ENCODE results near the gene WNT6. TPM values are rescaled to one million over a fixed set of nuclear protein-coding genes. Genes with fewer than 3 reads are reported as not detected.
A peak's percentile ranks its signal among the peaks of the same experiment; 100 is the strongest.

The WNT6 gene
- total RNA-seq, 6 experiments from 2014 or later = not detected

DNA sequence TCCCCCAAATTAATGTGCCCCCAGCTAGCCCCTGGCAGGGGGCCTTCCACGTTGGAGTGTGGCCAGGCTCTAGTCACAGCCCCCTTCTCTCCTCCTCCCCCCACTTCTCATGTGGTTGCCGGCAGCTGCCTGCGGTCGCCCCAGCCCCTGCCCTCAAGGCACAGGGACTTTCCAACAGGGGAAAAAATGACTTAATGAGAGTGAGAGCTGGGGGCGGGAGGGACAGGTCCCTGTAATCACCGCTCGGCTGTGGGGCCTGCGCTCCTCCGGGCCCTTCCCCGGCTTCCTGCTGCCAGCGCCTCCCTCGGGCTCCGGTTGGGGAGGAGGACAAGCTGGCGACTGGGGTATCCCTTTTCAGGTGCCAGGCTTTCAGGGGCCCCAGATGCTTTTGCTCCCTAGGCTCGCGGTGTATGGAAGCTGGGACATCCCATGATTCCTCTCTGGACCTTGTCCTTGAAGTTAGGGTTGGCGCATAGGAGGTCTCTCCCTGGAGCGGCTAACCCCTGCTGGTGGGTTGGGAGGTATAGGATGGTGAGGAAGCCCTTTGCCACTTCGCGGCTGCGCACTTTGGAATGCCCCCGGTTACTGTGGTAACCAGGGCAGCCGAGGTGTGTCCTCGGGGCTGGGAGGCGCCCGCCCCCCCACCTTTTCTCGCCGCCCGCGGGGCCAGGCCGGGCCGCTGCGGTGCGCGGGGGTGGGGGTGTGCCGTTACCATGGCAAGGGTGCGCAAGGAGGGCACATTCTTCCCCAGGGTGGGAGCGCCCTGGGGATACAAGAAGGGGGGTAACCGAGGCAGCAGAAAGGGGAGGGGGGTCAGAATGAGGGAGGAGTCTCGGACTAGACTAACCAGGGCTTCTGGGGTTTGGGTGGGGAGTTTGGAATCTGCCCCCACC, 37.1 kb downstream of the WNT6 start:
- DNase-seq = no peak
- TF ChIP-seq, protein P1, sequence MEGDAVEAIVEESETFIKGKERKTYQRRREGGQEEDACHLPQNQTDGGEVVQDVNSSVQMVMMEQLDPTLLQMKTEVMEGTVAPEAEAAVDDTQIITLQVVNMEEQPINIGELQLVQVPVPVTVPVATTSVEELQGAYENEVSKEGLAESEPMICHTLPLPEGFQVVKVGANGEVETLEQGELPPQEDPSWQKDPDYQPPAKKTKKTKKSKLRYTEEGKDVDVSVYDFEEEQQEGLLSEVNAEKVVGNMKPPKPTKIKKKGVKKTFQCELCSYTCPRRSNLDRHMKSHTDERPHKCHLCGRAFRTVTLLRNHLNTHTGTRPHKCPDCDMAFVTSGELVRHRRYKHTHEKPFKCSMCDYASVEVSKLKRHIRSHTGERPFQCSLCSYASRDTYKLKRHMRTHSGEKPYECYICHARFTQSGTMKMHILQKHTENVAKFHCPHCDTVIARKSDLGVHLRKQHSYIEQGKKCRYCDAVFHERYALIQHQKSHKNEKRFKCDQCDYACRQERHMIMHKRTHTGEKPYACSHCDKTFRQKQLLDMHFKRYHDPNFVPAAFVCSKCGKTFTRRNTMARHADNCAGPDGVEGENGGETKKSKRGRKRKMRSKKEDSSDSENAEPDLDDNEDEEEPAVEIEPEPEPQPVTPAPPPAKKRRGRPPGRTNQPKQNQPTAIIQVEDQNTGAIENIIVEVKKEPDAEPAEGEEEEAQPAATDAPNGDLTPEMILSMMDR (IDR thresholded peaks at IDR 0.05) = no peak
- Mint-ChIP-seq H3K4me3 (no peak overlapping the region), H3K36me3 (ENCODE audit: low read depth) (no peaks in the 10 kb centered on the region), H3K4me1 (ENCODE audit: low read depth) (peaks cover 7% of the 10 kb centered on the region; the same call in 1 of the 2 replicates), H3K27ac (no peak overlapping the region), H3K27me3 (ENCODE audit: insufficient read depth) (peaks cover 45% of the 10 kb centered on the region), H3K9me3 (no peaks in the 10 kb centered on the region)

DNA sequence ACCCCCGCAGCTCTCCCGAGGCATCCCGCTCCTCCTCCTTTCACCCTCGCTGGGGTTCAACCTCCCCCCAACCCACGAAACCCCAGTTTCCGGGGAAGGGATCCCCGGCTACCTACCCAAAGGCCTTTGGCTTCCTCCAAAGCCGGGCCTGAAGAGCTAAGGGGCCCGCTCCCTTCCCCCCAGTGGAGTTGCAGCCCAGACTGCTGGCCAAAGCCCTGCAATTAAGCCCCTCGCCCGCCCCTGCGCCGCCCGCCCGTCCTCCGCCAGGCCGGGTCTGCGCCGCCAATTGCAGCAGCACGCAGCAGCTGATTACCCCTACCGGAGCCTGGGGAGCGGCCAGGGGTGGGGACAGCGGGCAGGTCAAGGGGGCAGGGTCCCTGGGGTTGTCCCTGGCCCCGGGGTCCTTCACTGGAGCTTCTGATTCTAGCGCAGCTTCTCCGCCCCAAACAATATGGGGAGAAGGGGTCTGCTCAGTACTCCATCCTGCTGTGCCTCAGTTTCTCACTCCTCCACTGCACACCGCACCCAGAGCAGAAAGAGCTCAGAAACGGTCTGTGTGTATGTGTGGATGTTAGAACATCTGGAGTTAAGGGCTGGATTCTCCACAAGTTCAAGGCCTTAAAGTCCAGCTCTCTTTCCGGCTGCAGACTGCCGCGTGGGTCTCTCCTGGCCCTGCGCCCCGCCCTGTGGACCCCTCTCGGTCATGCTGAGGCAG, 37.9 kb downstream of the WNT6 start:
- Mint-ChIP-seq H3K36me3 (ENCODE audit: low read depth) (no peaks in the 10 kb centered on the region), H3K9me3 (no peaks in the 10 kb centered on the region), H3K4me1 (ENCODE audit: low read depth) (peaks cover 7% of the 10 kb centered on the region; the same call in 1 of the 2 replicates), H3K4me3 (no peak overlapping the region), H3K27me3 (ENCODE audit: insufficient read depth) (peaks cover 45% of the 10 kb centered on the region), H3K27ac (no peak overlapping the region)
- TF ChIP-seq, protein P1 (IDR thresholded peaks at IDR 0.05) = no peak
- DNase-seq = no peak

DNA sequence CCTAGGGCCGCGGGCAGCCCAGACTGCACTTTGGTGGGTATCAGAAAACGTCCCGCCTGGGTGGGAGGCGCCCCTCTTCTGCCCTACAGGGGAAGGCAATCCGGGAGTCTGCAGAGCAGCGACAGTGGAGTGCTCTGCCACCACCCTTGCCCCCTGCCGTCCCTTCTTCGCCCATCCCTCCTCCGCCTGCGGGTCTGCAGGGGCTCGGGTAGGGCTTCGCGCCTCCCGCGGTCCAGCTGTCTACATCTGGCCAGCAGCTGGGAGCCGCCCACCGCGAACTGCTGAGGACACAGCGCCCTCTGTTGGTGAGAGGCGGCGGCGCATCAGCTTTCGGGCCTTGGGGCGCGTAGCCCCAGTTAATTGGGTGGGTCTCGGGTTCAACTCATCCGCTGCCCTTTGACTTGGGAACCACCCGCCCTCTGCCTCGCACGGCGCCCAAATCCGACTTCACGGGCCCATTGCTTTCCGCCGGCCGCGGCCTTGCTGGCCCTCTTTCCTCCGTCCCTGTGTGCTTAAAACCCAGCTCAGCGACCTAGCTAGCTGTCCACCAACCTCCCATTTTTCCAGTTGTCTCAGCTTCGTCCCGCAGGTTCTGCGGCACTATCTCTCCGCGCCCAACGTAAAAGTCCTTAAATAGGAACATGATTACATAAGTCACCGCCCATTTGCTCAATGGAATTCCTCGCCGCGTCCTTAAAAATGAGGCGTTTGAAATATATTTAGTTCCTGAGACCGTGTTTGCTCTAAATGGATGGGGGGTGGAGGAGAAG, 38.7 kb downstream of the WNT6 start:
- no peak for DNase-seq
- TF ChIP-seq, protein P1 (IDR thresholded peaks at IDR 0.05) = peak; percentile 99
- Mint-ChIP-seq H3K27me3 (ENCODE audit: insufficient read depth) (peaks cover 46% of the 10 kb centered on the region), H3K36me3 (ENCODE audit: low read depth) (no peaks in the 10 kb centered on the region), H3K4me1 (ENCODE audit: low read depth) (peaks cover 7% of the 10 kb centered on the region; the same call in 1 of the 2 replicates), H3K9me3 (no peaks in the 10 kb centered on the region), H3K4me3 (peak overlapping the region; percentile 7; the same call in 1 of the 2 replicates), H3K27ac (no peak overlapping the region)

DNA sequence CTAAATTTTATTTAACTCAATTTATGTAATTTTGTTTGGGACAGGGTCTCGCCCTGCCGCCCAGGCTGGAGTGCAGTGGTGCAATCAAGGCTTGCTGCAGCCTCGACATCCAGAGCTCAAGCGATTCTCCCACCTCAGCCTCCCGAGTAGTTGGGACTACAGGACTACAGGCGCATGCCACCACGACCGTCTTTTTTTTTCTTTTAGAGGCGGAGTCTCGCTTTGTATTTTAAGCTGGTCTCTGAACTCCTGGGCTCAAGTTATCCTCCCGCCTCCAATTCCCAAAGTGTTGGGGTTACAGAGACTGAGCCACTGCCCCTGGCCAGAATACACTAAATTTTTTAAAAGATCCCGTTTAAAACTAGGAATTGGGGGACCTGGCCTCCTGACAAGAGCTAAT, 39.5 kb downstream of the WNT6 start:
- Mint-ChIP-seq H3K27ac (no peak overlapping the region), H3K36me3 (ENCODE audit: low read depth) (no peaks in the 10 kb centered on the region), H3K4me1 (ENCODE audit: low read depth) (peaks cover 7% of the 10 kb centered on the region; the same call in 1 of the 2 replicates)

DNA sequence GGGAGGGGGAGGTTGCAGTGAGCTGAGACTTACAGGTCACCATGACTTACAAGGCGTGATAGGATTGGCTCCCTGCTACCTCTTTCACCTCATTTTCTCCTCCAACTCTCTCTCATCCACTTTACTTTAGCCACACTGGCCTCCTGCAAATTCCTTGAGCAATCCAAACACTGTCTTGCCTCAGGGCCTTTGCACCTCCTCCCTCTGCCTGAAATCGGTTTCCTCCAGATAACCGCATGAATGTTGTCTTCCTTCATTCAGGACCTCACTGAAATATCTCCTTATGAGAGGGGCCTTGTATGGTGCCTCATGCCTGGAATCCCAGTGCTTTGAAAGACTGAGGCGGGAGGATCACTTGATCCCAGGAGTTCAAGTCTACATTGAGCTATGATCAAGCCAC, 42.8 kb downstream of the WNT6 start:
- H3K27ac Mint-ChIP-seq = no peak overlapping the region
- H3K9me3 Mint-ChIP-seq = no peaks in the 10 kb centered on the region
- DNase-seq = no peak
- H3K4me3 Mint-ChIP-seq = no peak overlapping the region
- no peaks in the 10 kb centered on the region for H3K36me3 Mint-ChIP-seq (ENCODE audit: low read depth)
- TF ChIP-seq, protein P1 (IDR thresholded peaks at IDR 0.05) = no peak
- peaks cover 7% of the 10 kb centered on the region; the same call in 1 of the 2 replicates for H3K4me1 Mint-ChIP-seq (ENCODE audit: low read depth)
- peaks cover 31% of the 10 kb centered on the region for H3K27me3 Mint-ChIP-seq (ENCODE audit: insufficient read depth)

More for the DNA sequence above, 39.5 kb downstream of the WNT6 start:
- H3K4me3 Mint-ChIP-seq = no peak overlapping the region
- no peaks in the 10 kb centered on the region for H3K9me3 Mint-ChIP-seq
- no peak for DNase-seq
- TF ChIP-seq, protein P1 (IDR thresholded peaks at IDR 0.05) = no peak
- H3K27me3 Mint-ChIP-seq (ENCODE audit: insufficient read depth) = peaks cover 38% of the 10 kb centered on the region

All from HFFc6 (cell line).